Ishikawa (cell line): ENCODE measurements around the gene GBP7.

Source experiments
- FOXM1 ChIP-seq: IDR thresholded peaks from 2 replicates; pipeline ENCODE4 v1.6.1; 2012; ENCODE audit warnings: low read depth, borderline replicate concordance
- RAD21 ChIP-seq: IDR thresholded peaks from 2 replicates; pipeline ENCODE4 v1.6.1; 2012; ENCODE audit warnings: low read depth
- REST ChIP-seq: IDR thresholded peaks from 2 replicates; pipeline ENCODE4 v1.6.1; 2012; ENCODE audit warnings: low read depth, mild to moderate bottlenecking
- TCF12 ChIP-seq: IDR thresholded peaks from 2 replicates; pipeline ENCODE4 v1.6.1; 2012; ENCODE audit warnings: low read depth
- TEAD4 ChIP-seq: IDR thresholded peaks from 2 replicates; pipeline ENCODE4 v1.6.1; 2012
- USF1 ChIP-seq: IDR thresholded peaks from 2 replicates; pipeline ENCODE4 v1.6.1; 2012

GRCh38 chr1:89121641-89122040 is 54.2 kb downstream of the GBP7 start:
- TF ChIP-seq TCF12 (no peak), RAD21 (no peak), REST (no peak), FOXM1 (no peak), TEAD4 (no peak), USF1 (no peak)
